GM12878 (cell line): ENCODE results near the gene KBTBD4. TPM values are rescaled to one million over a fixed set of nuclear protein-coding genes. Genes with fewer than 3 reads are reported as not detected.

Experiments
- ATAC-seq: fragments of 200-7000 bp; cut with Tn5 transposase; 3 replicates; pipeline ENCODE4 v1.9.1; 2020; ENCODE audit warnings: mild to moderate bottlenecking, moderate library complexity
- BruUV-seq: library from RNA; stranded (reverse); fragments of 400-500 nt; replicated peaks from 2 replicates; lab custom pipeline; 2021; lab: Mats Ljungman, UMichigan
- CTCF ChIA-PET: fragments of 300-600 bp; sonication (Branson Sonifier 250); formaldehyde crosslinking; extraction: SDS; loops from one replicate; lab custom pipeline; 2021; ENCODE audit warnings: inconsistent platforms; lab: Yijun Ruan, JAX
- POLR2A ChIA-PET: fragments of 350-600 bp; formaldehyde crosslinking; extraction: SDS; loops from one replicate; lab custom pipeline; 2021; ENCODE audit warnings: inconsistent platforms; lab: Charles Lee
- RAD21 ChIA-PET: fragments of 300-600 bp; sonication (Branson Sonifier 250); formaldehyde crosslinking; loops from one replicate; lab custom pipeline; 2023; ENCODE audit warnings: antibody characterized with exemption; ENCODE audit not compliant: unreplicated experiment; lab: Charles Lee
- SMC1A ChIA-PET: fragments of 300-600 bp; sonication (Branson Sonifier 250); formaldehyde crosslinking; loops from one replicate; lab custom pipeline; 2023; ENCODE audit not compliant: unreplicated experiment, uncharacterized antibody; lab: Charles Lee
- DNase-seq: peaks from one replicate; pipeline ENCODE4 v3.0.0-alpha.2; 2011; ENCODE audit warnings: low read depth, low spot score
- FAIRE-seq: peaks from 3 replicates; lab custom pipeline; 2011; peaks lifted over from hg19 to GRCh38; lab: Jason Lieb, UNC
- H2AFZ ChIP-seq: 2 replicates; pipeline ENCODE4 v1.6.0; 2011; ENCODE audit warnings: low read depth, low read length, control low read depth; ENCODE audit not compliant: control insufficient read depth
- H3K27ac ChIP-seq: 2 replicates; pipeline ENCODE4 v1.5.1; 2011; ENCODE audit warnings: control low read depth; ENCODE audit not compliant: control insufficient read depth, insufficient read depth
- H3K27me3 ChIP-seq, 2 experiments: replicated peaks in 1 of 2; 2 replicates each; pipeline versions ENCODE4 v1.6.0 to v1.6.1; 2011; ENCODE audit warnings: low read length in 1 of 2; ENCODE audit not compliant: control insufficient read depth in 2 of 2, insufficient read depth in 2 of 2
- H3K36me3 ChIP-seq, 2 experiments: 2 replicates each; pipeline ENCODE4 v1.5.1; 2011; ENCODE audit warnings: low read length in 1 of 2; ENCODE audit not compliant: control insufficient read depth in 2 of 2, insufficient read depth in 2 of 2
- H3K4me1 ChIP-seq: 2 replicates; pipeline ENCODE4 v1.6.1; 2011; ENCODE audit warnings: mild to moderate bottlenecking, low read length, moderate library complexity, mixed read lengths; ENCODE audit not compliant: control insufficient read depth, insufficient read depth
- H3K4me2 ChIP-seq: 2 replicates; pipeline ENCODE4 v1.6.0; 2011; ENCODE audit warnings: control low read depth; ENCODE audit not compliant: control insufficient read depth, insufficient read depth
- H3K4me3 ChIP-seq: fragments of 200-600 bp; sonication (generic); 2 replicates; pipeline ENCODE4 v1.5.1; 2016
- H3K79me2 ChIP-seq: 2 replicates; pipeline ENCODE4 v1.6.0; 2011; ENCODE audit warnings: low read length; ENCODE audit not compliant: control insufficient read depth, insufficient read depth
- H3K9ac ChIP-seq: 2 replicates; pipeline ENCODE4 v1.8.0; 2011; ENCODE audit warnings: low read length, control low read depth, mixed read lengths; ENCODE audit not compliant: control insufficient read depth, insufficient read depth
- H3K9me3 ChIP-seq: replicated peaks from 3 replicates; pipeline ENCODE4 v1.5.1; 2011; ENCODE audit warnings: mild to moderate bottlenecking, low read length; ENCODE audit not compliant: control insufficient read depth, insufficient read depth
- H4K20me1 ChIP-seq: 2 replicates; pipeline ENCODE4 v1.6.0; 2011; ENCODE audit not compliant: control insufficient read depth, insufficient read depth
- BCLAF1 ChIP-seq: fragments of 450-650 bp; IDR thresholded peaks from 2 replicates; pipeline ENCODE4 v1.6.1; 2017; ENCODE audit warnings: antibody characterized with exemption, mild to moderate bottlenecking, moderate library complexity
- E4F1 ChIP-seq: fragments of 450-650 bp; IDR thresholded peaks from 2 replicates; pipeline ENCODE4 v1.6.1; 2018; ENCODE audit warnings: borderline replicate concordance, mild to moderate bottlenecking; ENCODE audit not compliant: partially characterized antibody
- IRF4 ChIP-seq: IDR thresholded peaks from 2 replicates; pipeline ENCODE4 v1.6.1; 2011; ENCODE audit warnings: low read depth, low read length
- KAT2A ChIP-seq: conservative IDR thresholded peaks from 2 replicates; pipeline ENCODE4 v1.6.1; 2011; ENCODE audit warnings: low read depth, low read length; ENCODE audit not compliant: control insufficient read depth
- LARP7 ChIP-seq: fragments of 450-650 bp; IDR thresholded peaks from 2 replicates; pipeline ENCODE4 v1.6.1; 2017; ENCODE audit warnings: mild to moderate bottlenecking
- PAX8 ChIP-seq: fragments of 450-650 bp; IDR thresholded peaks from 2 replicates; pipeline ENCODE4 v1.6.1; 2017; ENCODE audit warnings: mild to moderate bottlenecking, moderate library complexity
- POLR2AphosphoS5 ChIP-seq: IDR thresholded peaks from 2 replicates; pipeline ENCODE4 v1.6.1; 2011; ENCODE audit warnings: mild to moderate bottlenecking, low read length, inconsistent platforms
- RBBP5 ChIP-seq: fragments of 200-600 bp; sonication (generic); conservative IDR thresholded peaks from 2 replicates; pipeline ENCODE4 v1.6.1; 2016
- RELB ChIP-seq: fragments of 450-650 bp; IDR thresholded peaks from 2 replicates; pipeline ENCODE4 v1.6.1; 2017; ENCODE audit warnings: low read depth, mild to moderate bottlenecking, moderate library complexity
- RUNX3 ChIP-seq: IDR thresholded peaks from 2 replicates; pipeline ENCODE4 v1.6.1; 2012; ENCODE audit warnings: low read length, inconsistent platforms
- SIN3A ChIP-seq: IDR thresholded peaks from 2 replicates; pipeline ENCODE4 v1.6.1; 2012; ENCODE audit warnings: low read depth, low read length, improper control_type of control experiment
- SMAD1 ChIP-seq: fragments of 450-650 bp; IDR thresholded peaks from 2 replicates; pipeline ENCODE4 v1.6.1; 2018; ENCODE audit warnings: mild to moderate bottlenecking, low read depth; ENCODE audit not compliant: partially characterized antibody
- ZBTB4 ChIP-seq: fragments of 450-650 bp; formaldehyde crosslinking; IDR thresholded peaks from 2 replicates; pipeline ENCODE4 v1.4.0; 2022; ENCODE audit warnings: mild to moderate bottlenecking, moderate library complexity
- WGBS: methylation state at CpG from one replicate; pipeline ENCODE4 v1.1.6; 2016; ENCODE audit warnings: low lambda C conversion rate; ENCODE audit not compliant: insufficient replicate concordance, insufficient coverage; ENCODE audit errors: missing lambda C conversion rate; 5-methylcytosine and 5-hydroxymethylcytosine counted together
- in situ Hi-C: fragments of 300-500 bp; cut with MboI; formaldehyde crosslinking; loops from 9 replicates; pipeline ENCODE4 v1.14.3; 2018; ENCODE audit warnings: mixed read lengths
- intact Hi-C: fragments of 100-400 bp; cut with micrococcal nuclease; formaldehyde crosslinking; loops from one replicate; pipeline ENCODE4 v1.14.2; 2022; ENCODE audit not compliant: unreplicated experiment
- polyA plus RNA-seq, 11 experiments: library from polyadenylated mRNA; depleted of rRNA in 4 of 11; unstranded in 6 of 11; stranded (reverse) in 5 of 11; fragments of >200 nt; fragmentation: Nextera tagmentation in 4 of 11; fragmentation: Illumina TruSeq in 1 of 11; extraction: Ambion mirVana in 4 of 11; extraction: Trizol in 1 of 11; gene quantifications; 1 replicate in 1 of 11; 2 replicates in 10 of 11; pipeline versions ENCODE4 v1.2.1 to v1.2.3, GENCODE V29; 2011 to 2016; ENCODE audit warnings: inconsistent platforms in 2 of 11, missing spikeins in 2 of 11, low read depth in 1 of 11
- total RNA-seq, 4 experiments: library from RNA; depleted of rRNA in 3 of 4; stranded (reverse); fragments of >200 nt in 3 of 4; fragmentation: Illumina TruSeq in 1 of 4; extraction: Trizol in 1 of 4; gene quantifications; 2 replicates each; pipeline versions ENCODE4 v1.2.1 to v1.2.3, GENCODE V29; 2013 to 2021

KBTBD4 gene
- total and polyA plus RNA-seq, 10 of the 15 experiments (the other 5 are each of a cell fraction or from before 2014, with no cell fraction given), result 18.4 to 46.4 (median 25.7) TPM

GRCh38 chr11:47583844-47584243, 5.1 kb upstream of the KBTBD4 start:
- ChIA-PET POLR2A (no interaction called here), RAD21 (no interaction called here), SMC1A (no interaction called here), CTCF (no interaction called here)
- in situ Hi-C loops, result no loop called here
- H3K4me1 ChIP-seq, result peaks cover 3% of the 10 kb centered on the region; the same call in 1 of the 2 replicates
- H3K27me3 ChIP-seq, result no peaks in the 10 kb centered on the region
- H3K4me2 ChIP-seq, result no peak overlapping the region
- no peaks in the 10 kb centered on the region for H4K20me1 ChIP-seq
- H3K9me3 ChIP-seq, result no peaks in the 10 kb centered on the region
- DNase-seq (no peak), FAIRE-seq (no peak), ATAC-seq (no peak)
- no peak overlapping the region for H3K9ac ChIP-seq
- H3K36me3 ChIP-seq, result peaks cover 7 to 22% of the 10 kb centered on the region in 2 experiments
- no peak overlapping the region for H3K4me3 ChIP-seq
- peaks cover 19% of the 10 kb centered on the region for H3K79me2 ChIP-seq
- WGBS, result over 99% methylated on average over 5 of the region's 5 CpGs
- no peak overlapping the region for H2AFZ ChIP-seq
- H3K27ac ChIP-seq, result no peak overlapping the region
- no TSS peak for BruUV-seq
- intact Hi-C loops, result no loop called here
- no peak for TF ChIP-seq ZBTB4
- no peak for TF ChIP-seq KAT2A
- no peak for TF ChIP-seq BCLAF1
- no peak for TF ChIP-seq RUNX3
- no peak for TF ChIP-seq SIN3A
- no peak for TF ChIP-seq RELB
- no peak for TF ChIP-seq PAX8
- TF ChIP-seq E4F1, result no peak
- TF ChIP-seq POLR2AphosphoS5, result no peak
- no peak for TF ChIP-seq RBBP5
- TF ChIP-seq IRF4, result no peak
- TF ChIP-seq LARP7, result no peak
- no peak for TF ChIP-seq SMAD1
